Neural cell (in vitro differentiated cells): Measurements from ENCODE around the gene XPA. TPM values are rescaled to one million over a fixed set of nuclear protein-coding genes. Genes with fewer than 3 reads are reported as not detected.
"Not testable (repeated sequence)": the region's sequence is repeated elsewhere in the genome, so short reads cannot be mapped to it uniquely, and the experiment has no call there.

ENCODE experiments used
- H2AFZ ChIP-seq: fragments of 200-600, 300-800 bp; sonication (generic), shearing (Covaris generic); 2 replicates; pipeline ENCODE4 v1.6.0; 2014; ENCODE audit warnings: low read depth, mild to moderate bottlenecking, antibody characterized with exemption, low read length, moderate library complexity
- H3F3A ChIP-seq: fragments of 200-600 bp; shearing (Covaris generic); 2 replicates; pipeline ENCODE4 v1.6.1; 2016; ENCODE audit warnings: mild to moderate bottlenecking, moderate library complexity, mixed read lengths, antibody characterized with exemption, low read length; ENCODE audit not compliant: insufficient read depth, poor library complexity, severe bottlenecking
- H3K27ac ChIP-seq: fragments of 200-600, 300-800 bp; sonication (generic), shearing (Covaris generic); 2 replicates; pipeline ENCODE4 v1.5.1; 2014; ENCODE audit warnings: mild to moderate bottlenecking, low read length, moderate library complexity
- H3K27me3 ChIP-seq: fragments of 300-800, 200-600 bp; sonication (generic), shearing (Covaris generic); 2 replicates; pipeline ENCODE4 v1.6.0; 2014; ENCODE audit warnings: mild to moderate bottlenecking, low read depth, low read length, moderate library complexity; ENCODE audit not compliant: insufficient read depth
- H3K36me3 ChIP-seq: fragments of 300-800, 200-600 bp; sonication (generic), shearing (Covaris generic); 2 replicates; pipeline ENCODE4 v1.5.1; 2014; ENCODE audit warnings: mild to moderate bottlenecking, antibody characterized with exemption, low read length, moderate library complexity; ENCODE audit not compliant: insufficient read depth
- H3K4me2 ChIP-seq: fragments of 300-800, 200-600 bp; sonication (generic), shearing (Covaris generic); 2 replicates; pipeline ENCODE4 v1.6.0; 2014; ENCODE audit warnings: mild to moderate bottlenecking, low read length
- H3K4me3 ChIP-seq: fragments of 300-800, 200-600 bp; sonication (generic), shearing (Covaris generic); 2 replicates; pipeline ENCODE4 v1.5.1; 2014; ENCODE audit warnings: mild to moderate bottlenecking, low read length, moderate library complexity
- H3K79me2 ChIP-seq: fragments of 200-600 bp; shearing (Covaris generic); replicated peaks from 2 replicates; pipeline ENCODE4 v1.6.0; 2014; ENCODE audit warnings: mild to moderate bottlenecking, low read length, moderate library complexity; ENCODE audit not compliant: insufficient read depth
- H3K9ac ChIP-seq: fragments of 300-800, 200-600 bp; sonication (generic), shearing (Covaris generic); 2 replicates; pipeline ENCODE4 v1.6.1; 2016; ENCODE audit warnings: mild to moderate bottlenecking, low read length, mixed read lengths
- H3K9me2 ChIP-seq: fragments of 200-600 bp; shearing (Covaris generic); 2 replicates; pipeline ENCODE4 v1.6.1; 2016; ENCODE audit warnings: mild to moderate bottlenecking, low read length, mixed read lengths; ENCODE audit not compliant: insufficient read depth
- H3K9me3 ChIP-seq: fragments of 200-600, 300-800 bp; sonication (generic), shearing (Covaris generic); 2 replicates; pipeline ENCODE4 v1.6.1; 2016; ENCODE audit warnings: mild to moderate bottlenecking, mixed run types, low read length, moderate library complexity, mixed read lengths
- H4K20me1 ChIP-seq: fragments of 200-600 bp; shearing (Covaris generic); 2 replicates; pipeline ENCODE4 v1.6.1; 2016; ENCODE audit warnings: mild to moderate bottlenecking, mixed run types; ENCODE audit not compliant: insufficient read depth
- CTCF ChIP-seq: fragments of 450-650 bp; IDR thresholded peaks from 2 replicates; pipeline ENCODE4 v1.5.1; 2014; ENCODE audit warnings: antibody characterized with exemption, mild to moderate bottlenecking, moderate library complexity; ENCODE audit not compliant: poor library complexity, severe bottlenecking
- EP300 ChIP-seq: fragments of 450-650 bp; conservative IDR thresholded peaks from 2 replicates; pipeline ENCODE4 v1.6.1; 2014; ENCODE audit warnings: antibody characterized with exemption, mild to moderate bottlenecking, moderate library complexity; ENCODE audit not compliant: poor library complexity, severe bottlenecking
- EZH2 ChIP-seq: fragments of 200-600, 300-800 bp; shearing (Covaris generic), sonication (generic); IDR thresholded peaks from 2 replicates; pipeline ENCODE4 v1.6.1; 2014; ENCODE audit warnings: antibody characterized with exemption, low read length, borderline replicate concordance, mild to moderate bottlenecking; ENCODE audit not compliant: insufficient read depth, poor library complexity, severe bottlenecking
- MXI1 ChIP-seq: fragments of 450-650 bp; conservative IDR thresholded peaks from 2 replicates; pipeline ENCODE4 v1.6.1; 2014; ENCODE audit warnings: antibody characterized with exemption, mild to moderate bottlenecking; ENCODE audit not compliant: poor library complexity, severe bottlenecking
- POLR2AphosphoS5 ChIP-seq: IDR thresholded peaks from 2 replicates; pipeline ENCODE4 v1.6.1; 2012
- RAD21 ChIP-seq: fragments of 450-650 bp; conservative IDR thresholded peaks from 2 replicates; pipeline ENCODE4 v1.6.1; 2014; ENCODE audit warnings: antibody characterized with exemption, mild to moderate bottlenecking, moderate library complexity
- REST ChIP-seq: IDR thresholded peaks from 2 replicates; pipeline ENCODE4 v1.6.1; 2012; ENCODE audit warnings: borderline replicate concordance
- SMC3 ChIP-seq: fragments of 450-650 bp; conservative IDR thresholded peaks from 2 replicates; pipeline ENCODE4 v1.6.1; 2014; ENCODE audit warnings: antibody characterized with exemption, mild to moderate bottlenecking, moderate library complexity; ENCODE audit not compliant: poor library complexity
- TAF1 ChIP-seq: IDR thresholded peaks from 2 replicates; pipeline ENCODE4 v1.6.1; 2012; ENCODE audit warnings: low read depth
- polyA plus RNA-seq: library from polyadenylated mRNA; depleted of rRNA; stranded (reverse); fragments of >200 nt; gene quantifications from 2 replicates; pipeline ENCODE4 v1.2.3, GENCODE V29; 2014

The XPA gene
- polyA plus RNA-seq, 1 donor from 2014 or later, result 34.5 TPM

GRCh38 chr9:97703437-97704344 is 6.6 kb upstream of the XPA start:
- TF ChIP-seq TAF1 (no peak), POLR2AphosphoS5 (peak; percentile 50), MXI1 (no peak)
- H3K9me2 ChIP-seq, result no peaks in the 10 kb centered on the region
- H3K9ac ChIP-seq, result no peak overlapping the region
- no peaks in the 10 kb centered on the region for H3K36me3 ChIP-seq
- no peak overlapping the region for H3K4me3 ChIP-seq
- no peaks in the 10 kb centered on the region for H3K27me3 ChIP-seq
- no peaks in the 10 kb centered on the region for H3F3A ChIP-seq
- no peak overlapping the region for H2AFZ ChIP-seq
- no peak overlapping the region for H3K4me2 ChIP-seq
- no peaks in the 10 kb centered on the region for H3K79me2 ChIP-seq
- H3K9me3 ChIP-seq, result no peaks in the 10 kb centered on the region
- H4K20me1 ChIP-seq, result no peaks in the 10 kb centered on the region
- no peak overlapping the region for H3K27ac ChIP-seq

- H3F3A ChIP-seq, H4K20me1 ChIP-seq, H3K4me3 ChIP-seq: not testable (repeated sequence)
These were observed 2.7 kb upstream of the XPA start for GRCh38 chr9:97699824-97700223.

GRCh38 chr9:97699281-97699680 is 2.1 kb upstream of the XPA start:
- H3K27ac ChIP-seq, H3K4me2 ChIP-seq, H3K4me3 ChIP-seq, H3K9me2 ChIP-seq, H3K36me3 ChIP-seq, H3F3A ChIP-seq, H3K9me3 ChIP-seq, H4K20me1 ChIP-seq, H3K9ac ChIP-seq, H3K27me3 ChIP-seq, H2AFZ ChIP-seq: not testable (repeated sequence)
- peaks cover 17% of the 10 kb centered on the region for H3K79me2 ChIP-seq

More at GRCh38 chr9:97699824-97700223, 2.7 kb upstream of the XPA start:
- not testable (repeated sequence) for H2AFZ ChIP-seq, H3K36me3 ChIP-seq, H3K27ac ChIP-seq, H3K27me3 ChIP-seq, H3K9me2 ChIP-seq, H3K9me3 ChIP-seq, H3K4me2 ChIP-seq, H3K9ac ChIP-seq
- peaks cover 11% of the 10 kb centered on the region for H3K79me2 ChIP-seq

- H3K4me2 ChIP-seq, result no peak overlapping the region
- no peaks in the 10 kb centered on the region for H3F3A ChIP-seq
- no peaks in the 10 kb centered on the region for H3K9me3 ChIP-seq
- no peaks in the 10 kb centered on the region for H3K27me3 ChIP-seq
- no peaks in the 10 kb centered on the region for H3K9me2 ChIP-seq
- H2AFZ ChIP-seq, result no peak overlapping the region
- TF ChIP-seq SMC3 (no peak), RAD21 (no peak), EP300 (no peak), POLR2AphosphoS5 (no peak), REST (no peak), CTCF (no peak), TAF1 (no peak), EZH2 (no peak), MXI1 (no peak)
- no peak overlapping the region for H3K27ac ChIP-seq
- no peak overlapping the region for H3K9ac ChIP-seq
- H3K79me2 ChIP-seq, result peaks cover 19% of the 10 kb centered on the region
- H3K4me3 ChIP-seq, result no peak overlapping the region
- no peaks in the 10 kb centered on the region for H4K20me1 ChIP-seq
- no peaks in the 10 kb centered on the region for H3K36me3 ChIP-seq
These were observed 1.7 kb upstream of the XPA start for GRCh38 chr9:97698865-97699264.
